Neural crest cell (in vitro differentiated cells): ENCODE data around the gene FSTL4. TPM values are rescaled to one million over a fixed set of nuclear protein-coding genes. Genes with fewer than 3 reads are reported as not detected.

Experiments
- DNase-seq: peaks from one replicate; pipeline ENCODE4 v3.0.0; 2021; ENCODE audit warnings: low read depth, mixed read lengths, low spot score
- H3K27ac Mint-ChIP-seq: one replicate; pipeline ENCODE4 v1.8.0; 2021; ENCODE audit warnings: mild to moderate bottlenecking, mixed read lengths; ENCODE audit not compliant: unreplicated experiment
- H3K27me3 Mint-ChIP-seq: 2 replicates; pipeline ENCODE4 v1.8.0; 2021; ENCODE audit warnings: low read depth, mild to moderate bottlenecking, mixed read lengths
- H3K36me3 Mint-ChIP-seq: 2 replicates; pipeline ENCODE4 v1.8.0; 2021; ENCODE audit warnings: low read depth, mild to moderate bottlenecking, mixed read lengths
- H3K4me1 Mint-ChIP-seq: 2 replicates; pipeline ENCODE4 v1.8.0; 2021; ENCODE audit warnings: mixed read lengths
- H3K4me3 Mint-ChIP-seq: one replicate; pipeline ENCODE4 v1.8.0; 2021; ENCODE audit warnings: mild to moderate bottlenecking, mixed read lengths
- H3K9me3 Mint-ChIP-seq: 2 replicates; pipeline ENCODE4 v1.8.0; 2021; ENCODE audit warnings: mixed read lengths
- total RNA-seq: library from RNA; stranded (reverse); gene quantifications from 2 replicates; pipeline ENCODE4 v1.2.1, GENCODE V29; 2021
- TF ChIP-seq, protein P1 (sequence below): fragments of 200-600 bp; sonication (generic); conservative IDR thresholded peaks from 2 replicates; pipeline ENCODE4 v1.5.0; 2021; ENCODE audit warnings: antibody characterized with exemption, mild to moderate bottlenecking

The FSTL4 gene
- total RNA-seq, 1 donor from 2014 or later: 2.0 TPM

DNA sequence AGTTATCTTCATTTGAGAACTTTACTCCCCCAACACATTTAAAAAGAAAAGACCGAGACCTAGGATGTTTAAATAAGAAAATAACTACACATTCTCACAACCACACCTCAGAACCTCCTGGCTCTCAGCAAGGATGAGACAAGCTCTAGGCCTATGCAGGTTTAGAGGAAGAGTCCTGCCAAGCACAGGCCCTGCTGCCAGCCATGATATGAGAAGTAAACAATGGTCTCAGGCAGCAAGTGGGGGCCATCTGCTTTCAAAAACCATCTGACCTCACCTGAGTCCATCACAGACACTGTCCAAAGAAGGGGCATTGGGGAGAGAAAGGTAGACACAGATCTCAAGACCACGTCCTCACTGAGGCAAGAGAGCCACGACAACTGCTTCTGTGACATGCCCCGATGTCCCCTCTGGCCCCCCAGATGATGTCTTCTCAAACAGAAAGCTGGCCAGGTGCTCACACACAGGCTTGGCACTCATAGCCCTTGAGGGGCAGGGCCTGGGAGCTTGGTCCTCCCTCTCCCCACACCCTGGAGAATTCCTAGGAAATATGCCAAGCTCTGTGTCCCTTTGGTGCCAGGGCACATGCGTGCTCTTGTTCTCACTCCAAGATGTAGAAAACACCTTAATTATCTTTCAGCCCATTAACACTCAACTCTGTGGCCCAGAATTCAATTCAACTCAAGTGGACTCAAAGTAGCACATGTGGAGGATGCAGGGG lies 150.4 kb downstream of the FSTL4 start:
- Mint-ChIP-seq H3K4me1 (peaks cover 28% of the 10 kb centered on the region), H3K27ac (no peak overlapping the region), H3K4me3 (no peak overlapping the region), H3K27me3 (no peaks in the 10 kb centered on the region), H3K36me3 (no peaks in the 10 kb centered on the region), H3K9me3 (no peaks in the 10 kb centered on the region)
- TF ChIP-seq, protein P1, sequence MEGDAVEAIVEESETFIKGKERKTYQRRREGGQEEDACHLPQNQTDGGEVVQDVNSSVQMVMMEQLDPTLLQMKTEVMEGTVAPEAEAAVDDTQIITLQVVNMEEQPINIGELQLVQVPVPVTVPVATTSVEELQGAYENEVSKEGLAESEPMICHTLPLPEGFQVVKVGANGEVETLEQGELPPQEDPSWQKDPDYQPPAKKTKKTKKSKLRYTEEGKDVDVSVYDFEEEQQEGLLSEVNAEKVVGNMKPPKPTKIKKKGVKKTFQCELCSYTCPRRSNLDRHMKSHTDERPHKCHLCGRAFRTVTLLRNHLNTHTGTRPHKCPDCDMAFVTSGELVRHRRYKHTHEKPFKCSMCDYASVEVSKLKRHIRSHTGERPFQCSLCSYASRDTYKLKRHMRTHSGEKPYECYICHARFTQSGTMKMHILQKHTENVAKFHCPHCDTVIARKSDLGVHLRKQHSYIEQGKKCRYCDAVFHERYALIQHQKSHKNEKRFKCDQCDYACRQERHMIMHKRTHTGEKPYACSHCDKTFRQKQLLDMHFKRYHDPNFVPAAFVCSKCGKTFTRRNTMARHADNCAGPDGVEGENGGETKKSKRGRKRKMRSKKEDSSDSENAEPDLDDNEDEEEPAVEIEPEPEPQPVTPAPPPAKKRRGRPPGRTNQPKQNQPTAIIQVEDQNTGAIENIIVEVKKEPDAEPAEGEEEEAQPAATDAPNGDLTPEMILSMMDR: no peak
- no peak for DNase-seq

- TF ChIP-seq, protein P1: peak; percentile 62
Measured at GRCh38 chr5:133460172-133460758, 152.1 kb downstream of the FSTL4 start.

GRCh38 chr5:133459474-133460160 lies 152.7 kb downstream of the FSTL4 start:
- H3K27ac Mint-ChIP-seq: no peak overlapping the region
- H3K9me3 Mint-ChIP-seq: no peaks in the 10 kb centered on the region
- TF ChIP-seq, protein P1: no peak
- H3K4me3 Mint-ChIP-seq: no peak overlapping the region
- H3K4me1 Mint-ChIP-seq: peaks cover 34% of the 10 kb centered on the region
- no peak for DNase-seq
- no peaks in the 10 kb centered on the region for H3K36me3 Mint-ChIP-seq
- no peaks in the 10 kb centered on the region for H3K27me3 Mint-ChIP-seq

More at GRCh38 chr5:133460172-133460758, 152.1 kb downstream of the FSTL4 start:
- H3K36me3 Mint-ChIP-seq: no peaks in the 10 kb centered on the region
- no peak overlapping the region for H3K27ac Mint-ChIP-seq
- H3K9me3 Mint-ChIP-seq: no peaks in the 10 kb centered on the region
- DNase-seq: peak; percentile 51
- H3K4me3 Mint-ChIP-seq: no peak overlapping the region
- peaks cover 34% of the 10 kb centered on the region for H3K4me1 Mint-ChIP-seq
- no peaks in the 10 kb centered on the region for H3K27me3 Mint-ChIP-seq

GRCh38 chr5:133458435-133458834 lies 153.9 kb downstream of the FSTL4 start:
- Mint-ChIP-seq H3K27ac (no peak overlapping the region), H3K9me3 (no peaks in the 10 kb centered on the region), H3K4me3 (no peak overlapping the region), H3K4me1 (peaks cover 34% of the 10 kb centered on the region), H3K27me3 (no peaks in the 10 kb centered on the region), H3K36me3 (no peaks in the 10 kb centered on the region)
- TF ChIP-seq, protein P1: no peak
- DNase-seq: no peak

DNA sequence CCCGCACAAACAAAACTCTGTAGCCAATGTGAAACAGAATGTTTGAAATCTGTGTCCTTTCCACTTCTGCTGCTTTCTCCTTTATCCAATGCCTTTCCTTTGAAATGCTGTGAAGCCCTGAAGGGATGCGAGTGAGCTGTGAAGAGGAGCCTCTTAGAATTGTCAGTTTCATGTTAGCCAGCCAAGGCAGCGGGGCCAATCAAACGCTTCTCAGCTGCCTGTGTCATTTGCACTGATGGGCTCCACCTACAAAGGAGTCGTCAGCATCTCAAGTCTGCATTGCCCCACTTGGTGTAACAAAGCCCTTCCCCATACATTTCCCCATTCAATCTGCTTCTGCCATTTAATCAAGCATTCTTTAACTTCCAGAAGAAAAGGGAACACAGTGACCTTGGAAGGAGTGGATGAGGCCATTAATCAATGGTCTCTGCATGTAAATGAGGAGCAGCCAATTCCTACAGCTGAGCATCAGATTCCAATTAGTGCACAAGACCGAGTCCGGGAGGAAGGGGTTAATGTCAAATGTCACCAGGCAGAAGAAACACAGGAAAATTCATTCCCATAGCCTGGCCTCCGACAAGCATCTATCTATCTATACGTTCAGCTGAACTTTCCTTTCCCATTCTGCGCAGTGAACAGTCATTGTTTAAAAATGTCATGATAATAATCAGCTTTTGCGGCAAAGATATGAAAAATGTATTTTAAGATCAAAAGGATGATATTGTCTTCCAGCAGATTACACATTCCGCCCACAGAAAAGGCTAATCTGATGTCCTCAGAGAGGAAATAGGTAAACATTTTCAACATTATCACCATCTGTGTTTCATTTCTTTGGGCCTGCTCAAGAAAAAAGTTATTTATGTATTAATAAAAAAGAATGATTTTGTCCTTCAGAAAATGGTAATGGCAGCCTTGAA lies 154.6 kb downstream of the FSTL4 start:
- Mint-ChIP-seq H3K27me3 (no peaks in the 10 kb centered on the region), H3K9me3 (no peaks in the 10 kb centered on the region), H3K4me1 (peaks cover 34% of the 10 kb centered on the region), H3K4me3 (no peak overlapping the region), H3K27ac (no peak overlapping the region), H3K36me3 (no peaks in the 10 kb centered on the region)
- TF ChIP-seq, protein P1: no peak
- DNase-seq: no peak
